Lower leg skin (tissue), 3 donors: ENCODE results near the gene PRKCE.

Experiments used
- POLR2A ChIP-seq, 2 donors: fragments of 450-650 bp; IDR thresholded peaks; one replicate each; pipeline ENCODE4 v1.6.1; 2016 to 2017; ENCODE audit warnings: antibody characterized with exemption in 2 of 2, mild to moderate bottlenecking in 1 of 2, moderate library complexity in 1 of 2
- TF ChIP-seq, protein P1 (sequence below), 3 donors: fragments of 450-650 bp; IDR thresholded peaks; one replicate each; pipeline ENCODE4 v1.5.1; 2016; ENCODE audit warnings: antibody characterized with exemption in 3 of 3, mild to moderate bottlenecking in 3 of 3, moderate library complexity in 2 of 3

GRCh38 chr2:46026431-46026830 lies 375.0 kb downstream of the PRKCE start:
- TF ChIP-seq, protein P1, sequence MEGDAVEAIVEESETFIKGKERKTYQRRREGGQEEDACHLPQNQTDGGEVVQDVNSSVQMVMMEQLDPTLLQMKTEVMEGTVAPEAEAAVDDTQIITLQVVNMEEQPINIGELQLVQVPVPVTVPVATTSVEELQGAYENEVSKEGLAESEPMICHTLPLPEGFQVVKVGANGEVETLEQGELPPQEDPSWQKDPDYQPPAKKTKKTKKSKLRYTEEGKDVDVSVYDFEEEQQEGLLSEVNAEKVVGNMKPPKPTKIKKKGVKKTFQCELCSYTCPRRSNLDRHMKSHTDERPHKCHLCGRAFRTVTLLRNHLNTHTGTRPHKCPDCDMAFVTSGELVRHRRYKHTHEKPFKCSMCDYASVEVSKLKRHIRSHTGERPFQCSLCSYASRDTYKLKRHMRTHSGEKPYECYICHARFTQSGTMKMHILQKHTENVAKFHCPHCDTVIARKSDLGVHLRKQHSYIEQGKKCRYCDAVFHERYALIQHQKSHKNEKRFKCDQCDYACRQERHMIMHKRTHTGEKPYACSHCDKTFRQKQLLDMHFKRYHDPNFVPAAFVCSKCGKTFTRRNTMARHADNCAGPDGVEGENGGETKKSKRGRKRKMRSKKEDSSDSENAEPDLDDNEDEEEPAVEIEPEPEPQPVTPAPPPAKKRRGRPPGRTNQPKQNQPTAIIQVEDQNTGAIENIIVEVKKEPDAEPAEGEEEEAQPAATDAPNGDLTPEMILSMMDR (IDR thresholded peaks at IDR 0.05): no peak
- no peak for TF ChIP-seq POLR2A (IDR thresholded peaks at IDR 0.05)
